Endodermal cell (in vitro differentiated cells): ENCODE results near the gene ABHD4. TPM values are rescaled to one million over a fixed set of nuclear protein-coding genes. Genes with fewer than 3 reads are reported as not detected.
A peak's percentile ranks its signal among the peaks of the same experiment; 100 is the strongest.

ENCODE experiments used
- DNase-seq: peaks from one replicate; pipeline ENCODE4 v3.0.0-alpha.2; 2017
- H3K27ac ChIP-seq: 2 replicates; pipeline ENCODE4 v1.5.1; 2013; ENCODE audit warnings: mild to moderate bottlenecking, low read depth, low read length, moderate library complexity
- H3K27me3 ChIP-seq: 2 replicates; pipeline ENCODE4 v1.6.1; 2013; ENCODE audit warnings: mild to moderate bottlenecking, low read length, moderate library complexity; ENCODE audit not compliant: insufficient read depth, control insufficient read depth, poor library complexity, severe bottlenecking
- H3K36me3 ChIP-seq: 2 replicates; pipeline ENCODE4 v1.7.0; 2013; ENCODE audit warnings: mild to moderate bottlenecking, low read length, moderate library complexity; ENCODE audit not compliant: control insufficient read depth, insufficient read depth
- H3K4me1 ChIP-seq: one replicate; pipeline ENCODE4 v1.7.0; 2013; ENCODE audit warnings: low read length; ENCODE audit not compliant: control insufficient read depth, insufficient read depth
- H3K4me3 ChIP-seq: 2 replicates; pipeline ENCODE4 v1.5.1; 2013; ENCODE audit warnings: mild to moderate bottlenecking, low read length, moderate library complexity
- H3K9ac ChIP-seq: 2 replicates; pipeline ENCODE4 v1.6.1; 2013; ENCODE audit warnings: mild to moderate bottlenecking, low read length, moderate library complexity; ENCODE audit not compliant: poor library complexity, severe bottlenecking; ENCODE audit errors: extremely low read depth
- H3K9me3 ChIP-seq: 2 replicates; pipeline ENCODE4 v1.6.1; 2013; ENCODE audit warnings: mild to moderate bottlenecking, low read length, moderate library complexity; ENCODE audit not compliant: control insufficient read depth
- H3K27ac Mint-ChIP-seq: 2 replicates; pipeline ENCODE4 v1.8.0; 2020; ENCODE audit warnings: mixed read lengths
- H3K27me3 Mint-ChIP-seq: 2 replicates; pipeline ENCODE4 v1.8.0; 2021; ENCODE audit warnings: mild to moderate bottlenecking, mixed read lengths; ENCODE audit not compliant: insufficient read depth
- H3K36me3 Mint-ChIP-seq: 2 replicates; pipeline ENCODE4 v1.8.0; 2020; ENCODE audit warnings: low read depth, mixed read lengths
- H3K4me1 Mint-ChIP-seq: 2 replicates; pipeline ENCODE4 v1.8.0; 2020; ENCODE audit warnings: mixed read lengths
- H3K4me3 Mint-ChIP-seq: 2 replicates; pipeline ENCODE4 v1.8.0; 2020; ENCODE audit warnings: mild to moderate bottlenecking, moderate library complexity, mixed read lengths
- H3K9me3 Mint-ChIP-seq: 2 replicates; pipeline ENCODE4 v1.8.0; 2020; ENCODE audit warnings: mild to moderate bottlenecking, mixed read lengths
- WGBS, 2 experiments: methylation state at CpG; one replicate each; pipeline versions ENCODE4 v1.1.5 to v1.1.7; 2013; ENCODE audit warnings: missing lambda C conversion rate in 2 of 2, mixed read lengths in 1 of 2; ENCODE audit not compliant: insufficient coverage in 1 of 2, insufficient read length in 1 of 2; 5-methylcytosine and 5-hydroxymethylcytosine counted together
- total RNA-seq, 2 donors: library from RNA; stranded (reverse); fragmentation: NEBNext Ultra II Directional in 1 of 2; extraction: Animal tissue kit (Norgen Biotek cat#: 25700) in 1 of 2; gene quantifications; 2 replicates in 1 of 2; 3 replicates in 1 of 2; pipeline ENCODE4 v1.2.1, GENCODE V29; 2021
- TF ChIP-seq, protein P1 (sequence below): fragments of 200-600 bp; sonication (generic); conservative IDR thresholded peaks from 2 replicates; pipeline ENCODE4 v1.5.0; 2021; ENCODE audit warnings: antibody characterized with exemption, mild to moderate bottlenecking

Gene ABHD4
- total RNA-seq, 2 donors from 2014 or later: 68.3 to 77.7 TPM

DNA sequence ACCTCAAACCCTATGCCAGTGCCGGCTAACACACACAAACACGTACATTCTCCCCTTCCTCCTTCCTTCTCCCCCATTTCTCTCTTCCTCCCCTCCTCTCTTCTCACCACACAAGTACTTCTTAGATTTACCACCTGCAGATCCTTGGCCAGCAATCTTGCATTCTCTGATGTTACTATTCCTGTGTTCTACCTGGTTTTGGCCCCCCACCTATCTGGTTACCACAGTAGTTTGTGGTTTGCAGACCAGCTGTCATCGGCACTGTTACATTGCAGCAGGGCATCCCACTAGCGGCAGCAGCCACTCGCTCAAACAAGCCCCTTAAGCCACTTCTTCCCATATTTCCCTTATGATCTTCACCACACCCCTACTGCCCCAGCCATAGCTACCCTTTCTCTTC lies 3.9 kb downstream of the ABHD4 start:
- TF ChIP-seq, protein P1, sequence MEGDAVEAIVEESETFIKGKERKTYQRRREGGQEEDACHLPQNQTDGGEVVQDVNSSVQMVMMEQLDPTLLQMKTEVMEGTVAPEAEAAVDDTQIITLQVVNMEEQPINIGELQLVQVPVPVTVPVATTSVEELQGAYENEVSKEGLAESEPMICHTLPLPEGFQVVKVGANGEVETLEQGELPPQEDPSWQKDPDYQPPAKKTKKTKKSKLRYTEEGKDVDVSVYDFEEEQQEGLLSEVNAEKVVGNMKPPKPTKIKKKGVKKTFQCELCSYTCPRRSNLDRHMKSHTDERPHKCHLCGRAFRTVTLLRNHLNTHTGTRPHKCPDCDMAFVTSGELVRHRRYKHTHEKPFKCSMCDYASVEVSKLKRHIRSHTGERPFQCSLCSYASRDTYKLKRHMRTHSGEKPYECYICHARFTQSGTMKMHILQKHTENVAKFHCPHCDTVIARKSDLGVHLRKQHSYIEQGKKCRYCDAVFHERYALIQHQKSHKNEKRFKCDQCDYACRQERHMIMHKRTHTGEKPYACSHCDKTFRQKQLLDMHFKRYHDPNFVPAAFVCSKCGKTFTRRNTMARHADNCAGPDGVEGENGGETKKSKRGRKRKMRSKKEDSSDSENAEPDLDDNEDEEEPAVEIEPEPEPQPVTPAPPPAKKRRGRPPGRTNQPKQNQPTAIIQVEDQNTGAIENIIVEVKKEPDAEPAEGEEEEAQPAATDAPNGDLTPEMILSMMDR: no peak
- Mint-ChIP-seq H3K36me3 (peaks cover 58% of the 10 kb centered on the region), H3K4me1 (peaks cover 51% of the 10 kb centered on the region), H3K27ac (no peak overlapping the region), H3K4me3 (no peak overlapping the region), H3K27me3 (no peaks in the 10 kb centered on the region), H3K9me3 (no peaks in the 10 kb centered on the region)
- Histone ChIP-seq H3K4me3 (no peak overlapping the region), H3K27me3 (no peaks in the 10 kb centered on the region), H3K9ac (no peak overlapping the region), H3K27ac (no peak overlapping the region), H3K36me3 (peaks cover 49% of the 10 kb centered on the region), H3K9me3 (no peaks in the 10 kb centered on the region), H3K4me1 (peaks cover 22% of the 10 kb centered on the region)
- DNase-seq: no peak
- WGBS, 2 experiments: 91 to 95% methylated on average over 3 to 5 of the region's 5 CpGs

DNA sequence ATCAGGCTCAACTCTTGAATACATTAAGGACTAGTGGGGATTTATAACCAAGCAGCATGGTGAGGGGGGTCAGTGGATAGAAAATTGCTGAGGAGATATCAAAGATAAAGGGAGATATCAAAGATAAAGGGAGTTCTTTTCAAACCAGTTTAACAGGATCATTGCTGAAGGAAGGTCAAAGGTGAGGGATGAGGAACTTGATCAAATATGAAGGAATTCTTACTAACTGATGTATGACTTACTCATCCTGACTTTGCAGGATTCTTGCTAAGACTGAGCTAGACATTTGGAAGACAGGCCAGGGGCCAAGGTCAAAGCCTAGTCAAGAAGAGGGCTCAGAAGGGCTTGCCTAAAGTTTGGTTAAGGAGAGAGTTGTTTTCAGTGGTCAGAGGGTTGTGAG lies 4.8 kb downstream of the ABHD4 start:
- Mint-ChIP-seq H3K36me3 (peaks cover 67% of the 10 kb centered on the region), H3K27ac (peak overlapping the region; percentile 13)
- H3K4me1 ChIP-seq: peaks cover 23% of the 10 kb centered on the region

DNA sequence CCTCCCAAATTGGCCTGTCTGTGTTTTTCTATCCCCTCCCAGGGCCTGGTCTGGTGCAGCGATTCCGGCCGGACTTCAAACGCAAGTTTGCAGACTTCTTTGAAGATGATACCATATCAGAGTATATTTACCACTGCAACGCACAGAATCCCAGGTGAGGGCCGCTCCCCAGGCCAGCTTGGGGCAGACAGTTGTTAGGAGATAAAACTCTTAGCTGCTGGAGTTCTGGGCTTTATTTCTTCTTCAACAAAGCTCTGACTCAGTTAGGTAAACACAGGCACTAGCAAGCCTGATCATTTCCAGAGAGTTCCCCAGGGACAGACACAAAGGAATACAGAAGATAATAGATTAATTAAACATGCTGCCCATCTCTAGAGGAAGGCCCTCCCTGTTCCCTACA lies 8.3 kb downstream of the ABHD4 start:
- H3K4me3 Mint-ChIP-seq: no peak overlapping the region
- H3K4me1 ChIP-seq: peaks cover 18% of the 10 kb centered on the region
- H3K27ac ChIP-seq: no peak overlapping the region
- H3K27ac Mint-ChIP-seq: peak overlapping the region; percentile 90
- peaks cover 84% of the 10 kb centered on the region for H3K36me3 Mint-ChIP-seq
- TF ChIP-seq, protein P1: no peak
- peak overlapping the region; percentile 12 for H3K9ac ChIP-seq
- no peaks in the 10 kb centered on the region for H3K27me3 ChIP-seq
- no peaks in the 10 kb centered on the region for H3K9me3 ChIP-seq
- 43 to 74% methylated on average over 6 of the region's 6 CpGs for WGBS, 2 experiments
- peaks cover 82% of the 10 kb centered on the region for H3K36me3 ChIP-seq
- no peaks in the 10 kb centered on the region for H3K9me3 Mint-ChIP-seq
- peak; percentile 76 for DNase-seq
- H3K4me3 ChIP-seq: no peak overlapping the region
- H3K4me1 Mint-ChIP-seq: peaks cover 46% of the 10 kb centered on the region
- no peaks in the 10 kb centered on the region for H3K27me3 Mint-ChIP-seq

More for the DNA sequence above, 4.8 kb downstream of the ABHD4 start:
- Histone ChIP-seq H3K36me3 (peaks cover 58% of the 10 kb centered on the region), H3K27ac (no peak overlapping the region), H3K4me3 (no peak overlapping the region), H3K27me3 (no peaks in the 10 kb centered on the region), H3K9ac (no peak overlapping the region), H3K9me3 (no peaks in the 10 kb centered on the region)
- no peak overlapping the region for H3K4me3 Mint-ChIP-seq
- no peaks in the 10 kb centered on the region for H3K27me3 Mint-ChIP-seq
- peaks cover 53% of the 10 kb centered on the region for H3K4me1 Mint-ChIP-seq
- TF ChIP-seq, protein P1: no peak
- DNase-seq: no peak
- H3K9me3 Mint-ChIP-seq: no peaks in the 10 kb centered on the region
